GF-D8 (cell line): ENCODE measurements around the gene TCERG1L.

Experiments used
- DNase-seq: peaks from one replicate; lab custom pipeline; 2025; lab: John Stamatoyannopoulos, UW

TCERG1L gene

GRCh38 chr10:131207176-131207575, 104.3 kb downstream of the TCERG1L start:
- DNase-seq, result no peak

GRCh38 chr10:131206111-131206995, 105.2 kb downstream of the TCERG1L start:
- no peak for DNase-seq

GRCh38 chr10:131205556-131205955, 106.0 kb downstream of the TCERG1L start:
- no peak for DNase-seq

- no peak for DNase-seq
Observed at GRCh38 chr10:131204406-131205152, 106.9 kb downstream of the TCERG1L start.

- no peak for DNase-seq
Observed at GRCh38 chr10:131203456-131204357, 107.8 kb downstream of the TCERG1L start.

DNA sequence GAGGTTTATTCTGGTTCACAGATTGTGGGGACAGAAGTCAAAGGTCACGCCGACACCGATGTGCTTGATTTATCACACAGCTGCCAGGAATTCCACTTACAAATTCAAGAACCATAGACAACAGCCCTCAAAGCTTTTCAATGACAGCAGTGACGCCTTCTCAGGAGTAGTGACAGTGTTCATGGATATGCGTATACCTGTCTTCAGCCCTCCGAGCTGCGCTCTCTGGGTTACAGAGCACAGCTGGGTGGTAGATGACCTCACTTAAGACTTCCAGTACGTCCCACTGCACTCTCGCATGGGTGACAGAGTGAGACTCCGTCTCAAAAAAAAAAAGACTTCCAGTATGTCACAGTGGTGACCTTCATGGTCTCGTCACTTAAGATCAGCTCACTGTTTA, 108.5 kb downstream of the TCERG1L start:
- DNase-seq, result no peak

- DNase-seq, result no peak
Observed at GRCh38 chr10:131201741-131202515, 109.6 kb downstream of the TCERG1L start.

DNA sequence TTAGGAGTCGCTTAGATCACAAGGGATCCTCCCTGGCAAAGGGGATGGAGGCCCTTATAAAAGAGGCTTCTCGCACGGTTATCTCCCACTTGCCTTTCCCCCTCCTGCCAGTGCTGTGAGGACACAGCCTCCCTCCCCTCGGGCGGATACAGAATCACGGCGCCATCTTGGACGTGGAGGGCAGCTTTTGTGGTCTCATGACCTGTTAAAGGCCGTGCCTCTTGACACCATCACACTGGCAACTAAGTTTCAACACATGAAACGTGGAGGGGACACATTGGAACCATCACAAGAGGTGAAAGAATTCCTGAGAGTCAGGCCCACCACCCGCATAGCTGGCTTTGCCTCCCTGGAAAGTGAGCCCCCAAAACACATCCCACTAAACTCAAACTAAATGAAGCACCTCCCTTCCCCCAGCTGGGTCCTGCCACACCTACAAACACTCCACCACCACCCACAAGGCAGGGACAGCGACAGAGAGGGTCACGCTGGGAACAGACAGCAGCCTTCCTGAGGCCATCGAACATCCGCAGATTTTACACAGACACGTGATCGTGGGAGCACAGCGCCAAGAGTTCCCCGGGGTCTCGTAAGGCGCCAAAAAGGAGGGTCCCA, 110.6 kb downstream of the TCERG1L start:
- no peak for DNase-seq

GRCh38 chr10:131199646-131200045, 111.9 kb downstream of the TCERG1L start:
- DNase-seq, result no peak

DNA sequence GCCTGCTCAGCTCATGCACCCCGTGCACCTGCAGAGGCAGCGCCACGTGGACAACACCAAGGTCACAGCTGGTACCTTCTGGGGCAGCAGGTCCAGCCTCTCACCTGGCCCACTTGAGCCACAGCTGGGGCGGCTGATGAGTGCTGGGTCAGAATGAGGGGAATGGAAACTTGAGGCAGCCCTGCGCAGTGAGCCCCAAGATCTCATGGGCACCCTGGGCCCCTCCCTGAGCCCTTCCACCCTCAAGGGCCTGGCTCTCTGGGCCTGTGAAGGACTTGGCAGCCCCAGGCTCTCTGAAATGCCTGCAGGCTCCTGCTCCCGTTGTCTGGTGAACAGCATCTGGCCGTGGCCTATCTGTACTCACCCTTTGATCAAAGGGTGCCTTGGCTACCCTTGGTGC, 112.7 kb downstream of the TCERG1L start:
- DNase-seq, result no peak

GRCh38 chr10:131198401-131198800, 113.1 kb downstream of the TCERG1L start:
- no peak for DNase-seq

- no peak for DNase-seq
Observed at GRCh38 chr10:131196176-131196885, 115.2 kb downstream of the TCERG1L start.

DNA sequence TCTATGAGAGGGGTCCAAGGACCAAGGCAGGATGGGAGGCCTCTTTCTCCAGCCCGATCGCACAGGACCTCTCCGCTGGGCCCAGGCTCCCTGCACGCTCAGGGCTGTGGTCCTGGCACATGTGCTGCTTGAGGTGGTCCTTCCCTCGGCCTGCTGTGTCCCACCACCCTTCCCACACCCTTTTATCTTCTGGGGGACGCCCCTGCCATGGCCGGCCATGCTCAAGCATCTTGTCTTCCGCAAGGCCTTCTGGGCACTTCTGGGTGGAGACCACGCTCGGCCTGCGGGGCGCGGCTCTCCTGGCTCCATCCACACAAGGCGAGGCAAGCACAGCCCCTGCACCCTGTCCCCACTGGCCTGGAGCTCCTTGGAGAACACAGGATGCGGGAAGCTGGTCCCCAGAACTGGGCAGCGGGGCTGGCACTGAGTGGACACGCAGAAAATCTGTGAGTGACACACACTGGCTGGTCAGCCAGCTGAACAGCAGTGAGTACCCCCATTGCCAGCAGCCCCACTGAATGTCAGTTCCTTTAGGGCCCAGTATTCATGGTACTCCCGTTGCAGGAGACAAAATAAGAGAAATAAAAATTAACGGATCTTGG, 115.9 kb downstream of the TCERG1L start:
- DNase-seq, result no peak

DNA sequence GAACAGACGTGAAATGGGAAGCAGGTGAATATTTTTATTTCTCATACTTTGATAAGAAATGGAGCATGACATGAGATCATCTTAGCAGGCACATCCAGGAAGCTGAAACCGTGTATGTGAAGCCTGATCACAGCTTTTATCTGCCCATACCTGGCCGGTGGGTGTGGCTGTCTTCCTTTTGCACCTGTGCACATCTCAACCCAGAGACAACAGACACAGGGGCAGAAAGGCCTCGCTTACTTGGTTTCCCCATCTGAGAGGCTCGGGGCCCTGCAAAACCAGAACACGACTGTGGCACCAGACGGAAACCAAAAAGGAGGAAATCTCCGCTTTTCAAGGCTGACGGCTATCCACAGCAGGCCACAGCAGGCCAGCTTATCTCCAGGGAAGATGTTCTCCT, 116.4 kb downstream of the TCERG1L start:
- DNase-seq, result no peak

GRCh38 chr10:131193923-131194322, 117.6 kb downstream of the TCERG1L start:
- DNase-seq, result no peak

DNA sequence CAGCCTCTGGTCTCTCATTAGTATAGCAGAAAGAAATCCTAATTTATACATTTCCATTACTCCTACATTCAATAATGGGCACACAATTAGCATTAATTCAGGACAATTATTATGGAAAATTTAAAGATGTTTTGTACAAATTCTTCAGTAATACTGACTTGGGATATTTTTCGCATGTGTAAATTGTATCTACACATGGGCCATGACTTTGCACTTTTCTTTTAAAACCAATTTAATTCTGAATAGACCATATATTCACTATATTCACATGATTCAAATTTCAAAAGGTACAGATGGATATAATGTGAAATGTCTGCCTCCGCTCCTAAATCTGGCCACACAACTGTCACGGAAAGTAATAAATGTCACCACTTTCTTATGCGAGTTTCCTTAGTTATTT, 123.0 kb downstream of the TCERG1L start:
- DNase-seq, result no peak

GRCh38 chr10:131187926-131188325, 123.6 kb downstream of the TCERG1L start:
- DNase-seq, result no peak

DNA sequence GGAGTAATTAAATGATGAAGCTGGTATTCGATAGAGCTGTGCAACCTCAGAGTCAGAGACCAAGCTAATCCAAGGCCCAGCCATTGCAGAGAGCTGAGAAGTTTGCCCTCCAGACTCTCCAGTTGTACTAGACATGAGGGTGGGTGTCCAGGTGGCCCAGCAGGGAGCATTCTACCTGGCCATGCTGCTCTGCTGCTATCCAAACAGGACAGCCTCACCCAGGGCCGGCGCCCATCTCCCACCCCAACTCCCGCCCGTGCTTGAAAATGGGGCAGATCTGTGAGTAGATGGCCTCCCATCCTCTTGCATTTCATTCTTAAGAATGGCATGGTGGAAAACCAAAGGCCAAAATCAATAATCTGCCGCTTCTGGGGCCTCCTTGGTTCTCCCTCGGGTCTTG, 124.2 kb downstream of the TCERG1L start:
- no peak for DNase-seq

- DNase-seq, result no peak
Observed at GRCh38 chr10:131186547-131187253, 124.8 kb downstream of the TCERG1L start.
